Measurements from ENCODE around the gene CLCN2. TPM values are rescaled to one million over a fixed set of nuclear protein-coding genes. Genes with fewer than 3 reads are reported as not detected.

Gene CLCN2
- total RNA-seq, 1 experiment from 2014 or later = 21.6 TPM

DNA sequence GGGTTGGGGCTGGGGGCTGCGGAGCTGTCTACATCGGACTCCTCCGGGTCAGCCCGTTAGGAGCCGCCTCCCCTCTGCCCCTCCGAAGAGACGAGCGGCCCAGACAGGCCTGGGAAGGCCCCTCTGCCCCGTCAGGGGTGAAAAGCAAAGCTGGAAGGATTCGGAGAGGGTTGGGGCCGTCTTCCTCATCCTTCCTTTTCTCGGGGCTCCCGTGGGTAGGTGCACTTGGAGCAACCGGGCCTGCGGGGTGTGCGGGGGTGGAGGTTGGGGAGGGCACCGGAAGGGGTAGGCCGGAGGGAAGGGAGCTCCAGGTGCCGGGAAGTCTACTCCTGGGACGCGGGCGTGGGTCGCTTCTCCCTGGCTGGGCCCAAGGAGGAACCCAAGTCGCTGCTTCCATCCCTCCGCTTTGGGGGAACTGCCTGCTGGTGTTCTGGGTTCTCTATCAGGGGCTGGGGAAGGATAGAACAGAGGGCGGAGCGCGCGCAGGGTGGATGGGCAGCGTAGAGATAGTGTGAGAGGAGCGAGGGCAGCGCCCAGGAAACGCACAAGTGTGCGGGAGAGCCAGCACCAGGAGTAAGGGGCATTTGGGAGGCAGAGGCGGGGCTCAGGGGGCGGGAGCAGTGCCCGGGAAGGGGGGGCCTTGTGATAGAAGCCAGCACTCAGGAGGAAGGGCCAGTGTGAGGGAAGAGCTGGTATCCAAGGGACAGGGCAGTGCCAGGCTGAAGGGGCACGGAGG is 695 bp upstream of the CLCN2 start:
- Histone ChIP-seq H3K9me3 (ENCODE audit: control insufficient read depth in 1 of 2, insufficient read depth in 1 of 2, low read depth in 1 of 2, low read length in 2 of 2) (no peaks in the 10 kb centered on the region), H3K79me2 (ENCODE audit: insufficient read depth, low read length) (peaks cover 47% of the 10 kb centered on the region), H2AFZ (ENCODE audit: low read depth, low read length, poor library complexity, severe bottlenecking) (no peak overlapping the region), H3K27me3 (ENCODE audit: insufficient read depth, low read length) (no peaks in the 10 kb centered on the region), H3K27ac (ENCODE audit: low read depth, low read length) (peak overlapping the region; percentile 96), H3K4me1 (ENCODE audit: control insufficient read depth in 1 of 2, insufficient read depth in 2 of 2, low read length in 2 of 2) (peaks cover 9 to 25% of the 10 kb centered on the region in 2 experiments), H3K9ac (ENCODE audit: low read length) (peak overlapping the region; percentile 99), H3K4me2 (ENCODE audit: low read length) (peak overlapping the region; percentile 99), H3K4me3 (replicated peaks in 1 of 2; ENCODE audit: low read depth in 1 of 2, low read length in 2 of 2) (peak overlapping the region; percentile 95 to 96), H3K9me2 (ENCODE audit: insufficient read depth) (no peaks in the 10 kb centered on the region), H4K20me1 (ENCODE audit: insufficient read depth) (no peaks in the 10 kb centered on the region), H3K36me3 (ENCODE audit: control insufficient read depth in 1 of 2, insufficient read depth in 2 of 2, low read length in 2 of 2) (peaks cover 20 to 21% of the 10 kb centered on the region in 2 experiments; a peak in 3 of 4 replicates)
- ChIA-PET CTCF (interaction anchor here (0.5 to 1.5 kb wide), 5 partner anchors 10 to 190 kb away, joined by 3 to 7 read pairs (median 3); no protein-coding TSS in a partner anchor), POLR2A (interaction anchor here (0.7 to 2.6 kb wide), 9 partner anchors 10 to 179 kb away, joined by 3 to 13 read pairs (median 4); no protein-coding TSS in a partner anchor), RAD21 (ENCODE audit: low non-redundant PET in 1 of 2, low total read pairs in 2 of 2, uncharacterized antibody in 2 of 2, unreplicated experiment in 2 of 2) (interaction anchor here in 1 of 2 experiments (0.6 to 0.7 kb wide), 2 partner anchors 9 to 10 kb away, joined by 3 read pairs; no protein-coding TSS in a partner anchor)
- TF ChIP-seq EGR1 (IDR thresholded peaks at IDR 0.05; ENCODE audit: low read depth) (no peak), YY1 (IDR thresholded peaks at IDR 0.05; ENCODE audit: extremely low read depth, insufficient replicate concordance, low read depth, low read length) (no peak), TCF7L2 (IDR thresholded peaks at IDR 0.05; ENCODE audit: borderline replicate concordance, extremely low read depth, insufficient read depth, insufficient read length) (no peak), FOSL1 (IDR thresholded peaks at IDR 0.05; ENCODE audit: low read depth) (no peak), ELF1 (IDR thresholded peaks at IDR 0.05; ENCODE audit: borderline replicate concordance, low read depth) (no peak), CBX3 (IDR thresholded peaks at IDR 0.05; ENCODE audit: low read depth) (no peak), SIN3A (IDR thresholded peaks at IDR 0.05; ENCODE audit: low read depth) (no peak), CEBPB (IDR thresholded peaks at IDR 0.05; ENCODE audit: low read depth) (no peak), ATF3 (IDR thresholded peaks at IDR 0.05) (no peak), EZH2phosphoT487 (IDR thresholded peaks at IDR 0.05; ENCODE audit: borderline replicate concordance) (no peak), POLR2AphosphoS5 (IDR thresholded peaks at IDR 0.05; ENCODE audit: low read depth, low read length) (peak; percentile 54; the same call in 1 of the 2 replicates), ZFX (IDR thresholded peaks at IDR 0.05) (peak; percentile 48), JUND (IDR thresholded peaks at IDR 0.05) (no peak), POLR2A (IDR thresholded peaks at IDR 0.05; ENCODE audit: borderline replicate concordance, extremely low read depth, insufficient read depth, insufficient read length) (peak; percentile 7), EZH2 (IDR thresholded peaks at IDR 0.05) (no peak)
- TF ChIP-seq, protein P1, sequence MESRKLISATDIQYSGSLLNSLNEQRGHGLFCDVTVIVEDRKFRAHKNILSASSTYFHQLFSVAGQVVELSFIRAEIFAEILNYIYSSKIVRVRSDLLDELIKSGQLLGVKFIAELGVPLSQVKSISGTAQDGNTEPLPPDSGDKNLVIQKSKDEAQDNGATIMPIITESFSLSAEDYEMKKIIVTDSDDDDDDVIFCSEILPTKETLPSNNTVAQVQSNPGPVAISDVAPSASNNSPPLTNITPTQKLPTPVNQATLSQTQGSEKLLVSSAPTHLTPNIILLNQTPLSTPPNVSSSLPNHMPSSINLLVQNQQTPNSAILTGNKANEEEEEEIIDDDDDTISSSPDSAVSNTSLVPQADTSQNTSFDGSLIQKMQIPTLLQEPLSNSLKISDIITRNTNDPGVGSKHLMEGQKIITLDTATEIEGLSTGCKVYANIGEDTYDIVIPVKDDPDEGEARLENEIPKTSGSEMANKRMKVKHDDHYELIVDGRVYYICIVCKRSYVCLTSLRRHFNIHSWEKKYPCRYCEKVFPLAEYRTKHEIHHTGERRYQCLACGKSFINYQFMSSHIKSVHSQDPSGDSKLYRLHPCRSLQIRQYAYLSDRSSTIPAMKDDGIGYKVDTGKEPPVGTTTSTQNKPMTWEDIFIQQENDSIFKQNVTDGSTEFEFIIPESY (IDR thresholded peaks at IDR 0.05; ENCODE audit: extremely low read depth, insufficient replicate concordance, low read length) = no peak
- TF ChIP-seq, protein P2, sequence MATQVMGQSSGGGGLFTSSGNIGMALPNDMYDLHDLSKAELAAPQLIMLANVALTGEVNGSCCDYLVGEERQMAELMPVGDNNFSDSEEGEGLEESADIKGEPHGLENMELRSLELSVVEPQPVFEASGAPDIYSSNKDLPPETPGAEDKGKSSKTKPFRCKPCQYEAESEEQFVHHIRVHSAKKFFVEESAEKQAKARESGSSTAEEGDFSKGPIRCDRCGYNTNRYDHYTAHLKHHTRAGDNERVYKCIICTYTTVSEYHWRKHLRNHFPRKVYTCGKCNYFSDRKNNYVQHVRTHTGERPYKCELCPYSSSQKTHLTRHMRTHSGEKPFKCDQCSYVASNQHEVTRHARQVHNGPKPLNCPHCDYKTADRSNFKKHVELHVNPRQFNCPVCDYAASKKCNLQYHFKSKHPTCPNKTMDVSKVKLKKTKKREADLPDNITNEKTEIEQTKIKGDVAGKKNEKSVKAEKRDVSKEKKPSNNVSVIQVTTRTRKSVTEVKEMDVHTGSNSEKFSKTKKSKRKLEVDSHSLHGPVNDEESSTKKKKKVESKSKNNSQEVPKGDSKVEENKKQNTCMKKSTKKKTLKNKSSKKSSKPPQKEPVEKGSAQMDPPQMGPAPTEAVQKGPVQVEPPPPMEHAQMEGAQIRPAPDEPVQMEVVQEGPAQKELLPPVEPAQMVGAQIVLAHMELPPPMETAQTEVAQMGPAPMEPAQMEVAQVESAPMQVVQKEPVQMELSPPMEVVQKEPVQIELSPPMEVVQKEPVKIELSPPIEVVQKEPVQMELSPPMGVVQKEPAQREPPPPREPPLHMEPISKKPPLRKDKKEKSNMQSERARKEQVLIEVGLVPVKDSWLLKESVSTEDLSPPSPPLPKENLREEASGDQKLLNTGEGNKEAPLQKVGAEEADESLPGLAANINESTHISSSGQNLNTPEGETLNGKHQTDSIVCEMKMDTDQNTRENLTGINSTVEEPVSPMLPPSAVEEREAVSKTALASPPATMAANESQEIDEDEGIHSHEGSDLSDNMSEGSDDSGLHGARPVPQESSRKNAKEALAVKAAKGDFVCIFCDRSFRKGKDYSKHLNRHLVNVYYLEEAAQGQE (IDR thresholded peaks at IDR 0.05; ENCODE audit: low read depth) = no peak
- TF ChIP-seq, protein P3, sequence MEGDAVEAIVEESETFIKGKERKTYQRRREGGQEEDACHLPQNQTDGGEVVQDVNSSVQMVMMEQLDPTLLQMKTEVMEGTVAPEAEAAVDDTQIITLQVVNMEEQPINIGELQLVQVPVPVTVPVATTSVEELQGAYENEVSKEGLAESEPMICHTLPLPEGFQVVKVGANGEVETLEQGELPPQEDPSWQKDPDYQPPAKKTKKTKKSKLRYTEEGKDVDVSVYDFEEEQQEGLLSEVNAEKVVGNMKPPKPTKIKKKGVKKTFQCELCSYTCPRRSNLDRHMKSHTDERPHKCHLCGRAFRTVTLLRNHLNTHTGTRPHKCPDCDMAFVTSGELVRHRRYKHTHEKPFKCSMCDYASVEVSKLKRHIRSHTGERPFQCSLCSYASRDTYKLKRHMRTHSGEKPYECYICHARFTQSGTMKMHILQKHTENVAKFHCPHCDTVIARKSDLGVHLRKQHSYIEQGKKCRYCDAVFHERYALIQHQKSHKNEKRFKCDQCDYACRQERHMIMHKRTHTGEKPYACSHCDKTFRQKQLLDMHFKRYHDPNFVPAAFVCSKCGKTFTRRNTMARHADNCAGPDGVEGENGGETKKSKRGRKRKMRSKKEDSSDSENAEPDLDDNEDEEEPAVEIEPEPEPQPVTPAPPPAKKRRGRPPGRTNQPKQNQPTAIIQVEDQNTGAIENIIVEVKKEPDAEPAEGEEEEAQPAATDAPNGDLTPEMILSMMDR (IDR thresholded peaks at IDR 0.05 in 2 of 3, conservative IDR thresholded peaks at IDR 0.05 in 1 of 3; ENCODE audit: borderline replicate concordance in 1 of 3, insufficient read depth in 1 of 3, low read depth in 2 of 3, low read length in 2 of 3) = no peak
- intact Hi-C loops (cut with micrococcal nuclease) = loop anchor here (2.0 kb wide), 2 partner anchors 47 to 183 kb away; partner anchors contain the start of gene EIF4G1
- DNase-seq (ENCODE audit: low read depth, low spot score) = peak; percentile 63
- BruUV-seq (replicated peaks) = TSS peak; percentile 33
- ATAC-seq = peak; percentile 36
